ENCODE results near the gene PHTF2.
"Not testable (repeated sequence)": the region's sequence is repeated elsewhere in the genome, so short reads cannot be mapped to it uniquely, and the experiment has no call there.

PHTF2 gene

DNA sequence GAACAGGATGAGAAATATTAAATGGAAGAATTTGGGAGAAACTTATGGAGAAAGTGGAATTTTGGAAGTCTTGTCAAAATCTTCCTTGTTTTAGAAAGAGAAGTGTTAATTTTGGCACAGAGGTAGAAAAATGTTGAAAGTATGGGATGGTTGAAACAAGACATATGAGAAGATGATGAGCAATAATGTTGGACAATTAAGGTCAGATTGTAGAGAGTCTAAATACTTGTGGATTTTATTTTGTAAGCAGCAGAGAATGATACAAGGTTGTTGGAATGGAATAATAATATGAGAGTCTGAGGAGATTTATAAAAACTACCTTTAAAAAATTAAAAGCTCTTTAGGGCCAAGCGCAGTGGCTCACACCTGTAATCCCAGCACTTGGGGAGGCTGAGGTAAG is 34.6 kb downstream of the PHTF2 start:
- no peaks in the 10 kb centered on the region for H3K4me1 ChIP-seq (ENCODE audit: insufficient read depth, low read length)

DNA sequence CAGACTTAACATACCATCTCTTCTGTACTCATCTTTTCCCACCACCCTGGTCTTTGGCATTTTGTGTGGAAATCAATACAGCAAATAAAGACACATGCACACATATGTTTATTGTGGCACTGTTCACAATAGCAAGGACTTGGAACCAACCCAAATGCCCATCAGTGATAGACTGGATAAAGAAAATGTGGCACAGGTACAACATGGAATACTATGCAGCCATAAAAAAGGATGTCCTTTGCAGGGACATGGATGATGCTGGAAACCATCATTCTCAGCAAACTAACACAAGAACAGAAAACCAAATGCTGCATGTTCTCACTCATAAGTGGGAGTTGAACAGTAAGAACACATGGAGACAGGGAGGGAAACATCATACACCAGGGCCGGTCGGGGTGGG is 37.9 kb downstream of the PHTF2 start:
- not testable (repeated sequence) for H3K9ac ChIP-seq (ENCODE audit: low read length); H3K36me3 ChIP-seq (ENCODE audit: insufficient read depth, low read length); H3K4me1 ChIP-seq (ENCODE audit: insufficient read depth, low read length); H3K4me3 ChIP-seq (ENCODE audit: low read depth in 1 of 2, low read length in 2 of 2); H3K9me3 ChIP-seq (ENCODE audit: low read length); H3K27ac ChIP-seq (ENCODE audit: low read depth, low read length); H3K27me3 ChIP-seq (ENCODE audit: control insufficient read depth in 1 of 2, insufficient read depth in 2 of 2, low read length in 2 of 2)

More for the DNA sequence above, 34.6 kb downstream of the PHTF2 start:
- Histone ChIP-seq H3K36me3 (ENCODE audit: insufficient read depth, low read length) (no peaks in the 10 kb centered on the region), H3K27ac (ENCODE audit: low read depth, low read length) (no peak overlapping the region), H3K4me3 (ENCODE audit: low read depth in 1 of 2, low read length in 2 of 2) (no peak overlapping the region), H3K9ac (ENCODE audit: low read length) (no peak overlapping the region), H3K9me3 (ENCODE audit: low read length) (no peaks in the 10 kb centered on the region), H3K27me3 (ENCODE audit: control insufficient read depth in 1 of 2, insufficient read depth in 2 of 2, low read length in 2 of 2) (no peaks in the 10 kb centered on the region)

DNA sequence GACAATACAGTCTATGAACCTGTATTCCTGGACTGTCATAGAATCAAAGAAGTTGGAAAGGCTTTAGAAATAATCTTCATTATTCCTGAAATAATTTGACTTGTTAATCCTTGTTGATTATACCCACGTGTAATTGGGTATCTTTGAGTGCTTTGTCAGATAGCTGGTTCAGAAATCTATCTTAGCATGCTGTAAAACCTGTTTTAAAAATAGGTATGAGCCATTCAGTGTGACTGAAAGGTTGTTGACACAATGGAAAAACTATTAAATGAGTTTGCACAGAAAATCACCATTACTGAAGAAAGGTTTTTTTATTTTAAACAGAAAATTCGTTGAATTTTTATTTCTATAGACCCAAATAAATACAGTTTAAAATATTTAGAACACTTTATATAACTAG is 38.7 kb downstream of the PHTF2 start:
- Histone ChIP-seq H3K27ac (ENCODE audit: low read depth, low read length) (no peak overlapping the region), H3K27me3 (ENCODE audit: control insufficient read depth in 1 of 2, insufficient read depth in 2 of 2, low read length in 2 of 2) (no peaks in the 10 kb centered on the region), H3K4me1 (ENCODE audit: insufficient read depth, low read length) (no peaks in the 10 kb centered on the region), H3K9ac (ENCODE audit: low read length) (no peak overlapping the region), H3K4me3 (ENCODE audit: low read depth in 1 of 2, low read length in 2 of 2) (no peak overlapping the region), H3K36me3 (ENCODE audit: insufficient read depth, low read length) (no peaks in the 10 kb centered on the region), H3K9me3 (ENCODE audit: low read length) (no peaks in the 10 kb centered on the region)

DNA sequence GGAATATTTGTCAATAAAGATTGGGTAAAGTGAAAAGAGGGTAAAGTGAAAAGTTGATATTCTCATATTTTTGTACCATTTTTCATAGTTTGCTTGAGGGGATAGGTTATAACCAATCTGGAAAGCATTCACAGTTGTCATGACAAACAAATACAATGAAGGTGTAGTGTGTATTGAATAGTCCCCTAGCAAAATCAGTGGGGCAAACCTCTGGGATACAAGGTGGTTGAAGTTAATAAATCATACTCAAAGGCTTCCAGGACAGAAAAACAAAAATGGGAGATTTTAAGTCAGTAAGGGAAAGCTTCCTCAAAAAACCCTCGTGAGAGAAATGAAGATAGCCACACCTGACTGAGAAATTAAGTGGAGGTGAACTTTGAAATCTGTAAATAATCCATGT is 39.4 kb downstream of the PHTF2 start:
- Histone ChIP-seq H3K4me1 (ENCODE audit: insufficient read depth, low read length) (no peaks in the 10 kb centered on the region), H3K36me3 (ENCODE audit: insufficient read depth, low read length) (no peaks in the 10 kb centered on the region), H3K27ac (ENCODE audit: low read depth, low read length) (no peak overlapping the region), H3K27me3 (ENCODE audit: control insufficient read depth in 1 of 2, insufficient read depth in 2 of 2, low read length in 2 of 2) (no peaks in the 10 kb centered on the region), H3K4me3 (ENCODE audit: low read depth in 1 of 2, low read length in 2 of 2) (no peak overlapping the region), H3K9me3 (ENCODE audit: low read length) (no peaks in the 10 kb centered on the region), H3K9ac (ENCODE audit: low read length) (no peak overlapping the region)

DNA sequence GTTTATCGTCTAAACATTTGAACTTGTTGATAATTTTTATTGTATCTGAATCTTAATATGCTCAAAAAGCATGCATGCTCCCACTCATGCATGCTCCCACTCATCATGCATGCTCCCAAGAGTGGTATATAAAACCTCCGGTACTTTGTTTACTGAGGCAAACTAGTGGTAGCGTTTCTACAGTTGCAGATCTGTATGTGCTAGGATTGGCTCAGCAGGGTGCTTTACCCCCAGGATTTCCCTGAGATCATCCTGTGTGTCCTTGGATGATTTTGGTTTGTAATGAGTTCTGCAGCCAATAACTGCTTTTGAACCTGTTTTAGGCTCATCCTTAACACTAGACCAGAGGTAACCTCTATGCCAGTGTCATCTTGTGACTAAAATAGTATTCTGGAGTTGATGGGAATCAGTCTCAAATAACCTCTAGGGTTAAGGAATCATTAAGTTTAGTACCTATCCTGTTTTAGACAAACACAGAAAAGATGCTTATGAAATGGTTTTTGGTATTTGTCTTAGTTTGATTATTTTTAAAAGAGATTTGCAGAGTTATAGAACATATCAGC is 40.4 kb downstream of the PHTF2 start:
- H3K27me3 ChIP-seq (ENCODE audit: control insufficient read depth in 1 of 2, insufficient read depth in 2 of 2, low read length in 2 of 2) = no peaks in the 10 kb centered on the region
- H3K36me3 ChIP-seq (ENCODE audit: insufficient read depth, low read length) = no peaks in the 10 kb centered on the region
- no peak overlapping the region for H3K4me3 ChIP-seq (ENCODE audit: low read depth in 1 of 2, low read length in 2 of 2)
- H3K9me3 ChIP-seq (ENCODE audit: low read length) = no peaks in the 10 kb centered on the region
- H3K4me1 ChIP-seq (ENCODE audit: insufficient read depth, low read length) = no peaks in the 10 kb centered on the region
- no peak overlapping the region for H3K27ac ChIP-seq (ENCODE audit: low read depth, low read length)
- H3K9ac ChIP-seq (ENCODE audit: low read length) = no peak overlapping the region

DNA sequence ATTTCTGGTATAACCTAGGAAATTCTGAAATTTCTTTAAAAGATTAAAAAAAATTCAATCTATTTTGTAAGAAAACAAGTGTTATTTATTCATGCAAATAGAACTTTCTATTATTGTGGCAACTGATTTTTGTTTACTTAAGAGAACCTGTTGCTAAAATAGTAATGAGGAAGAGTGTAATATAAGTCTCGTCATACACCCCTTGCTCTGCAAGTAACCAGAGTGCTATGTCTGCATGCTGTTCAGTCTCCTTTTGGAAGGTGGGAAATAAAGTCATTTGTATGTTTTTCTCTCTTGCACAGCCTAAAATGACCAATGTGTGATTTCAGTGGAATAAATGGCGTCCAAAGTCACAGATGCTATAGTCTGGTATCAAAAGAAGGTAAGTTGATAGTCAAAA is 41.3 kb downstream of the PHTF2 start:
- Histone ChIP-seq H3K27ac (ENCODE audit: low read depth, low read length) (no peak overlapping the region), H3K27me3 (ENCODE audit: control insufficient read depth in 1 of 2, insufficient read depth in 2 of 2, low read length in 2 of 2) (no peaks in the 10 kb centered on the region), H3K36me3 (ENCODE audit: insufficient read depth, low read length) (no peaks in the 10 kb centered on the region), H3K9ac (ENCODE audit: low read length) (no peak overlapping the region), H3K4me3 (ENCODE audit: low read depth in 1 of 2, low read length in 2 of 2) (no peak overlapping the region), H3K4me1 (ENCODE audit: insufficient read depth, low read length) (no peaks in the 10 kb centered on the region), H3K9me3 (ENCODE audit: low read length) (no peaks in the 10 kb centered on the region)

DNA sequence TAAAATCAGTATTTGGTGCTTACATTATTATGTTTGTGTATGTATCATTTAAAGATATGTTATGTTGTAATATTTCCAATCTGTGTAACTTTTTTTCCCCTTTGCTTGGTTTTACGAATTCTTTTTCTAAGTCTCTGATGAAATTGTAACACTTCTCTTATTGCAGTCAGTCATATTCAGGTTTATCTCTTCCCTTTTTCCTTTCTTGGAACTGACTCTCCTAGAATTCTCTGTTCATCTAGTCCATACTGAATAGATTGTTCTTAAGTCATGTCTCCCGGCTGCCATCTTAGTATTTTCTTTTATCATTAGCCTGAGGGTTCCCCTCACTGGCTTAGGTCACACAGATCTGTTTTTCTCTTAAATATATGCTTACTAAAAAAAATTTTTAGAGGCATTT is 44.6 kb downstream of the PHTF2 start:
- Histone ChIP-seq H3K4me3 (ENCODE audit: low read depth in 1 of 2, low read length in 2 of 2) (no peak overlapping the region), H3K27ac (ENCODE audit: low read depth, low read length) (no peak overlapping the region), H3K9ac (ENCODE audit: low read length) (no peak overlapping the region)

DNA sequence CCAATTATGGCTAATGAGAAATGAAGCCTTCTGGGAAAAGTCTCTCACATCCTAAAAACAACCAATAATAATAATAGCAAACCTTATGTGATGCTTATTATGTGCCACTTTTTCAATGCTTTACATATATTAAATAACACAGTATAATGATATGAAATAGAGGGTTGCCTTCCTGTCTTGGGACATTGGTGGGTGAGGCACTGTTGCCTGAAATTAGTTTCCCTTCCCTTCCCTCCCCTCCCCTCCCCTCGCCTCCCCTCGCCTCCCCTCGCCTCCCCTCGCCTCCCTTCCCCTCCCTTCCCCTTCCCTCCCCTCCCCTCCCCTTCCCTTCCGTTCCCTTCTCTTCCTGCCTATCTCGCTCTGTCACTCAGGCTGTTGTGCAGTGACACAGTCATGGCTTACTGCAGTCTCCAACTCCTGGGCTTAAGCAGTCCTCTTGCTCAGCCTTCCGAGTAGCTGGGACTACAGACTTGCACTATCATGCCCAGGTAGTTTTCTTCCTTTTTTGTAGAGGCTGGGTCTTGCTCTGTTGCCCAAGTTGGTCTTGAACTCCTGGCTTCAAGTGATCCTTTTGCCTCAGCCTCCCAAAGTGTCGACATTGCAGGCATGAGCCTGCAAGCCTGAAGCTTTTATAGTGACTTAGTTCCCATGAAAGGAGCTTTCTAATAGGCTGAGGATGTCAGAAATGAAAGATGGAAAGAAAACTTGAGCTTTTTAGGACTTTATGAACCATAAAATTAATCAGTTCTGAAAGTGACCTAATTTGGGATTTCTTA is 47.9 kb downstream of the PHTF2 start:
- Histone ChIP-seq H3K9ac (ENCODE audit: low read length) (no peak overlapping the region), H3K36me3 (ENCODE audit: insufficient read depth, low read length) (no peaks in the 10 kb centered on the region), H3K9me3 (ENCODE audit: low read length) (no peaks in the 10 kb centered on the region), H3K27ac (ENCODE audit: low read depth, low read length) (no peak overlapping the region), H3K4me3 (ENCODE audit: low read depth in 1 of 2, low read length in 2 of 2) (no peak overlapping the region), H3K4me1 (ENCODE audit: insufficient read depth, low read length) (no peaks in the 10 kb centered on the region), H3K27me3 (ENCODE audit: control insufficient read depth in 1 of 2, insufficient read depth in 2 of 2, low read length in 2 of 2) (no peaks in the 10 kb centered on the region)

More for the DNA sequence above, 44.6 kb downstream of the PHTF2 start:
- Histone ChIP-seq H3K27me3 (ENCODE audit: control insufficient read depth in 1 of 2, insufficient read depth in 2 of 2, low read length in 2 of 2) (no peaks in the 10 kb centered on the region), H3K36me3 (ENCODE audit: insufficient read depth, low read length) (no peaks in the 10 kb centered on the region), H3K9me3 (ENCODE audit: low read length) (no peaks in the 10 kb centered on the region), H3K4me1 (ENCODE audit: insufficient read depth, low read length) (no peaks in the 10 kb centered on the region)

DNA sequence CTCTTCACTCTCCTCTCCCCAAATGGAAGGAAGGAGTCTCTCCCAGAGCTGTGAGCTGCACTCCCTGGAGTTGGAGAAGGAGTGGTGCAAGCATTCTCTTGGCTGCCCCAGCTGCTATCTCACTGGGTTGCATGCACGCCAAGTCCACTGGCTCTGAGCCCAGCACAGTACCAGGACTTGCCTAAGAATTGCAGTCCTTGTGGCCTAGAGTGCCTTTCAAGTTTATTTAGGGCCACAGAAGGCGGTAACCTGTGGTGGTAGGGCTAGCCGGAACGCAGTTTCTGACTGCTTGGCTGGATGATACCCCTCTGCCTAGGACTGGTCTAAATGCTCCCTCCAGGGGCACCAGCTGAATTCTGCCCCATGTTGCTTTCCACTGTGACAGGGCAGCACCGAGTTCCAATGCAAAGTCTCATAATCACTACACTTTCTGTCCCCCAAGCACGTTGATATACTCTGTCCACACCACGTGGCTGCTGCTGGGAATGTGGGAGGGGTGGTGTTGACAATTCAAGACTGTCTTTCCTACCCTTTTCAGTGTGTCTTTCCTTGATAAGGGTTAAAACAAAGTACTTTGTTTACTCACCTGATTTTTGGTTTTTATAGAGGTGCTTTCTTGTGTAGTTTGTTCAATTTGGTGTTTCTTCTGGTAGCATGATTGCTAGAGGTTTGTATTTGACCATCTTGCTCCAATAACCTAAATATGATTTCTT is 57.0 kb downstream of the PHTF2 start:
- H3K27ac ChIP-seq (ENCODE audit: low read depth, low read length) = no peak overlapping the region
- H3K4me1 ChIP-seq (ENCODE audit: insufficient read depth, low read length) = no peaks in the 10 kb centered on the region
- H3K4me3 ChIP-seq (ENCODE audit: low read depth in 1 of 2, low read length in 2 of 2) = no peak overlapping the region
- no peaks in the 10 kb centered on the region for H3K27me3 ChIP-seq (ENCODE audit: control insufficient read depth in 1 of 2, insufficient read depth in 2 of 2, low read length in 2 of 2)
- no peaks in the 10 kb centered on the region for H3K36me3 ChIP-seq (ENCODE audit: insufficient read depth, low read length)
- H3K9me3 ChIP-seq (ENCODE audit: low read length) = no peaks in the 10 kb centered on the region
- H3K9ac ChIP-seq (ENCODE audit: low read length) = no peak overlapping the region

DNA sequence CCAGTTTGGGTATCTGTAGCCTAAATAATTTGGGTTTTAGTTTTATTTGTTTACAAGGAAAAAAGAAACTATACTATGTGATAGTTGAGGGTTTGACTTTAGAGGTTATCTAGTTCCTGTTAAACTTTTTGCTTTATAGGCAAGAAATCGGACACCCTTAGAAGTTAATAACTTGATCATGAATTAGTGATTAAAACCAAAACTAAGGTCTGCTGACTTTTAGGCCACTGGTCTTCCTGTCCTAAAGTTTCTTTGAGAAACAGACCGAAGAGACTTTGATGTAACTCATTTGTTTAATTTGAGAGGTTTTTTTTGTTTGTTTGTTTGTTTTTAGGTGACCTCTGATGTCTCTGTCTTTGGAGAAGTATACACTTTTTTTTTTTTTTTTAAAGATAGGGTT is 59.7 kb downstream of the PHTF2 start:
- peaks cover 4% of the 10 kb centered on the region for H3K4me1 ChIP-seq (ENCODE audit: insufficient read depth, low read length)

DNA sequence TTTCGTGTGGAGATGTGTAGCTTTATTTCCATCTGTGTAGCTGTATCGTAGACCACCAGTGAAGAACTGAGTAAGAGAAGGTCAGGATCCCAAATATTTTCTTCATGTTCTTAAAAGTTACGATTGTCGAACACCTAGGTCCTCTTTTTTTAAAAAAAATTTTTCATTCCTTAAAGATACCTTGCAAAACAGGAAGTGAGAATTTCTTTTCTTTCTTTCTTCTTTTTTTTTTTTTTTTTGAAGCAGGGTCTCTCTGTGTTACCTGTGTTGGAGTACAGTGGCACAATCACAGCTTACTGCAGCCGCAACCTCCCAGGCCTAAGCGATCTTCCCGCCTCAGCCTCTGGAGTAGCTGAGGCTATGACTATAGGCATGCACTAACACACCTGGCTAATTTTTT is 60.8 kb downstream of the PHTF2 start:
- no peaks in the 10 kb centered on the region for H3K27me3 ChIP-seq (ENCODE audit: control insufficient read depth in 1 of 2, insufficient read depth in 2 of 2, low read length in 2 of 2)
- H3K9me3 ChIP-seq (ENCODE audit: low read length) = no peaks in the 10 kb centered on the region
- no peak overlapping the region for H3K9ac ChIP-seq (ENCODE audit: low read length)
- no peak overlapping the region for H3K4me3 ChIP-seq (ENCODE audit: low read depth in 1 of 2, low read length in 2 of 2)
- no peaks in the 10 kb centered on the region for H3K36me3 ChIP-seq (ENCODE audit: insufficient read depth, low read length)
- H3K4me1 ChIP-seq (ENCODE audit: insufficient read depth, low read length) = peaks cover 4% of the 10 kb centered on the region
- H3K27ac ChIP-seq (ENCODE audit: low read depth, low read length) = no peak overlapping the region

More for the DNA sequence above, 59.7 kb downstream of the PHTF2 start:
- Histone ChIP-seq H3K27ac (ENCODE audit: low read depth, low read length) (no peak overlapping the region), H3K27me3 (ENCODE audit: control insufficient read depth in 1 of 2, insufficient read depth in 2 of 2, low read length in 2 of 2) (no peaks in the 10 kb centered on the region), H3K9me3 (ENCODE audit: low read length) (no peaks in the 10 kb centered on the region), H3K36me3 (ENCODE audit: insufficient read depth, low read length) (no peaks in the 10 kb centered on the region), H3K9ac (ENCODE audit: low read length) (no peak overlapping the region), H3K4me3 (ENCODE audit: low read depth in 1 of 2, low read length in 2 of 2) (no peak overlapping the region)

All from muscle layer of colon (tissue), 2 donors.